NCI-H345 treated with DMSO at 0.1 percent for 48 hours (cell line): Measurements from ENCODE around the gene POTEI.
"Not testable (repeated sequence)": the region's sequence is repeated elsewhere in the genome, so short reads cannot be mapped to it uniquely, and the experiment has no call there.

ENCODE experiments used
- DNase-seq: peaks from one replicate; lab custom pipeline; 2025; ENCODE audit not compliant: unreplicated experiment; lab: John Stamatoyannopoulos, UW

POTEI gene

DNA sequence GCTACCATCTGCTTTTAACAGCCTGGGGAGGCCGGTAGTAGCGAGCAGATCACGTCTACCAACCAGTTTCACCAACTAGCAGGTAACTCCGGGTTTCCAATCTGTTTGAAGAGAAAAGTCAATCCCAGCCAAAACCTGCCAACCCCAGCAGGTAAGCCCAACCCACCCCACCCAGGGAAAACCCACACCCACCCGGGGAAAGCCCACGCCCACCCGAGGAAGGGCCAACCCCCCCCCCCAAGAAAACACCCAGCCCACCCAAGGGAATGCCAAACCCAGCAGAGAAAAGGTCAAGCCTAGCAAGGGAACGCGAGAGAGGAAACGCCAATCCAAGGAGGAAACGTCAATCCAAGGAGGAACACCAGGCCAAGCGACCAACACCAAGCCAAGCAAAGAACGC is at the start of gene POTEI:
Gene POTEI (minus strand): TSS at position 101 of the 400 bp plus-strand sequence. CDS start 93 bp downstream, at position 8.
- DNase-seq = not testable (repeated sequence)

DNA sequence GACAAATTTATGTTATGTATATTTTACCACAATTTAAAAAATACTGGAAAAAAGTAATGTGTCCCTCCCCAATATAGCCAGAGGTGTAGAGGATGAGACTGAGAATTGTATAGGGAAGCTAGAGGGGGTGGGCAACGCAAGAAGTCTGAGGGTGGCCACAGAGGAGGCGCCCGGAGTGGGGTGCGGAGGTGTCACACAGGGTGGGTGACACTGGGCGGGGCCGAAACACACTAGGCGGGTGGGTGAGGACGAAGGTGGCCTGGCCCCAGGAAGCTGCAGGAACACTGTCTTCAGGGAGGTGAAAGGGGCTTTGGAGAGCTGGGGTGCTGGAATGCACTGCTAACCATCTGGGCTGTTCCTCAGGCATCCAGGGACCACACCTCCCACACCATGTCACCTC is 47.3 kb upstream of the POTEI start:
- DNase-seq = not testable (repeated sequence)

GRCh38 chr2:130554178-130554577 is 45.0 kb upstream of the POTEI start:
- DNase-seq = not testable (repeated sequence)

- not testable (repeated sequence) for DNase-seq
Observed at GRCh38 chr2:130549475-130549874, 40.3 kb upstream of the POTEI start.

- DNase-seq = not testable (repeated sequence)
Observed at GRCh38 chr2:130548418-130548817, 39.3 kb upstream of the POTEI start.

- DNase-seq = not testable (repeated sequence)
Observed at GRCh38 chr2:130544978-130545377, 35.9 kb upstream of the POTEI start.

GRCh38 chr2:130543785-130544528 is 34.8 kb upstream of the POTEI start:
- not testable (repeated sequence) for DNase-seq

DNA sequence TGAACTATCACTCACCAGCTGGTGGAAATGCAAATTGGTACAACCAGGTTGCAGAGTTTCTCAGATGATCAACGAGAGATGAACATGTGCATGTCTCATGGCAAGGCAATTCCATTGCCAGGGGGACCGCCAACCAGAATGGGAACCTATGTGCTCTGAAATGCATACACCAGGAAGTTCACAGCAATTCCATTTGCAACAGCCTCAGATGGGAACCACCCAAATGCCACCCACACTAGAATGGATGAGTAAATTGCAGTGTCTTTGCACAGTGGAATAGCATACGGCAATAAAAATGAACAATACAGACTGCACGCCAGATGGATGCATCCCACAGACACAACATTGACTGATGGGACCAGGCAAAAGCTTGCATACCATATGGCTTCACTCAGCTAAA is 33.7 kb upstream of the POTEI start:
- not testable (repeated sequence) for DNase-seq

GRCh38 chr2:130538271-130538670 is 29.1 kb upstream of the POTEI start:
- not testable (repeated sequence) for DNase-seq

DNA sequence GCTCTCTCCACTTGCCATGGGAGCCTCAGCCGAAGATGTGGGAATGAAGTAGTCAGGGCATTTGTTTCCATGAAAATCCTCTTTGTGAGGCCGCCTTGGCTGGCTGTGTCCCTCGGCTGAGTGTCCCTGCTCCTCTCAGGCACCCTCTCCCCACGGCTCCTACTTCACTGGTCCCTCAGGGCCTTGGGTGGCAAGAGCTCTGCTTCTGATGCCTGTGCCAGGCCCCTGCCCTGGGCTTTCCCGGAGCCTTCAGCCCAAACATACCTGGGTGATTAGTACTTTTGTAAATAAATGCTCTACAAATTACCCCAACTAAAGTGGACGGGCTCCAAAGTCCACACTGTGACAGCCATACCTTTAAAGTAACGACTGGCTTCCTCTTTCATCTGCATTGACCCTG is 27.5 kb upstream of the POTEI start:
- DNase-seq = not testable (repeated sequence)

DNA sequence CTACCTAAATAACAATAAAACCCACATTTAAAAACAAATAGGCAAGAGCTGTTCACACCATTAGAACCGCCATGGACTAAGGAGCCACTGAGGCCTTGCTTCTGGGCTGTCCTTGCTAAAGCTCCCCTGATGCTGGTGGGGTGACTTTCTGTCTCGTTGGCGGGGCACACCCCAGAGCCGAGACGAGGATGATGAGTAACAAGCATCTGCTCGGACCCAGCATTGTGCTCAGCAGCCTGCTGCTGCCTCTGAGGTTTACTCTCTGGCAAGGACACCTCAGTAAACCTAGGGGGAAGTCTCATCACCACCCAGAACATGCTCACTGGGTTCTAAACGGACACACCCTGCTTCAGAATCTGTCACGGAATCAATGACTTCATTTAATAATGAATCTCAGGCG is 22.5 kb upstream of the POTEI start:
- DNase-seq = not testable (repeated sequence)

GRCh38 chr2:130531225-130531624 is 22.1 kb upstream of the POTEI start:
- not testable (repeated sequence) for DNase-seq

- DNase-seq = not testable (repeated sequence)
Observed at GRCh38 chr2:130530212-130530611, 21.1 kb upstream of the POTEI start.

DNA sequence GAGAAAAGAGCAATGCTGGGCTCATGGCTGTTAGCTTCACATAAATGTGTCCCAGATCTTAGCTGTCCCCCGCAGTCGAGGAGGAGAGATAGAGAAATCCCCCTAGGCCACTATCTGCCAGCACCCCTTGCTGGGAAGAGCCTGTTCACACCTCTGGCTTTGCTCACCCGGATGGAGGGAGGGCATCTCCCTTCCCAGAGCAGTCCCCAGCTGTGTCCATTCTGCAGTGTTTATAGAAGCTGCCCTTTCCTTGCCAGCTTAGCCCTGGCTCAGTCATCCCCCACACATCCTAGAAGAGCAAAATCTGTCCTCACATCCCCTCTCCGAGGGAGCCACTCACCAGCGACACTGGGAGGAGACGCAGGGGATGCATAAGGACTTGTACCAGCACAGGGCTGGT is 20.4 kb upstream of the POTEI start:
- not testable (repeated sequence) for DNase-seq

GRCh38 chr2:130527365-130527967 is 18.3 kb upstream of the POTEI start:
- DNase-seq = not testable (repeated sequence)

GRCh38 chr2:130522390-130522789 is 13.3 kb upstream of the POTEI start:
- DNase-seq = not testable (repeated sequence)

DNA sequence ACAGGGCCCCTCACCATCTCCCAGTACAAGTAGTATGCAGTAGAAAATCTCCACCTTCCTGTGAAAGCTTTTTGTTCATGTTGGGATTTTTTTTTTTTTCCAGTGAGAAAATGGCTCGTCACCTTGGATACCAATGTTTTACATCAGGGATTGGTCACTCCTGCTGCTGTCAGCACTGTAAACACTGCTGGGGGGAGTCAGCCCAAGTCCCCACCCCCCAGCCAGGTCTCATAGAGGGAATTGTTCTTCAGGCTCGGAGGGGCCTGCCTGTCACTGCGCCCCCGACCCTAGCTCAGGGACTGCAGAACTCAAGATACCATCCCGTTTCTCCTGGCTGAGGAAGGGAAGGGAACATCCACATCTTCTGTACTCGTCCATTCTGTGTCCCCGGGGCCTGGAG is 11.9 kb upstream of the POTEI start, which contains the start of gene CFC1B:
Gene CFC1B (plus strand): TSS at position 231 of the 400 bp plus-strand sequence. CDS start 263 bp downstream, outside the sequence.
- not testable (repeated sequence) for DNase-seq

DNA sequence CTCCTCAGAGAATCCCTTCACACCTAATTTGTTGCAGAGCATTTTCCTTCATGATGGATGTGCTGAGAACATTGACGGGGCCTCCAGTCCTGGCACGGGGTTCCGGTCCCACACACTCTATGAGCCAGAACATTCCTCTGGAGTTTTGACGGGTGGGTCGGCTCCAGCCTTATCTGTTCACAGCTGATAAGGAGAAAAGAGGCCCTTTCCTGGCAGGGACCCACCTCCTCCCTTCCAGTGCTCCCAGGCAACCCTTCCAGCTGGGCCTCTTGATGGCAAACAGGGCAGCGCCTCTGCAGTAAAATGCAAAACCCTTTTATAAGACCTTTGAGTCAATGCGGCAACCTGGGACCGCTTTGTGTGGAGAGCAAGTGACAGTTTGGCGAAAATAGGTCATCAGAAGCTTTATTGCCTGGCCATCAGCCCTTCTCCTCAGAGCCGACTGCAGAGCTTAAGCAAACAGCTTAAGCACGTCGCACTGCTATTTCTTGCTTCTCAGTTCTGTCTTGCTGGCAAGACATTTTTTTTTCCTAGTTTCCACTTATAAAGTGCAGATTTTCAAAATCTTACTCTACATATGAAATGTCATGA is 9.5 kb upstream of the POTEI start:
- DNase-seq = not testable (repeated sequence)

DNA sequence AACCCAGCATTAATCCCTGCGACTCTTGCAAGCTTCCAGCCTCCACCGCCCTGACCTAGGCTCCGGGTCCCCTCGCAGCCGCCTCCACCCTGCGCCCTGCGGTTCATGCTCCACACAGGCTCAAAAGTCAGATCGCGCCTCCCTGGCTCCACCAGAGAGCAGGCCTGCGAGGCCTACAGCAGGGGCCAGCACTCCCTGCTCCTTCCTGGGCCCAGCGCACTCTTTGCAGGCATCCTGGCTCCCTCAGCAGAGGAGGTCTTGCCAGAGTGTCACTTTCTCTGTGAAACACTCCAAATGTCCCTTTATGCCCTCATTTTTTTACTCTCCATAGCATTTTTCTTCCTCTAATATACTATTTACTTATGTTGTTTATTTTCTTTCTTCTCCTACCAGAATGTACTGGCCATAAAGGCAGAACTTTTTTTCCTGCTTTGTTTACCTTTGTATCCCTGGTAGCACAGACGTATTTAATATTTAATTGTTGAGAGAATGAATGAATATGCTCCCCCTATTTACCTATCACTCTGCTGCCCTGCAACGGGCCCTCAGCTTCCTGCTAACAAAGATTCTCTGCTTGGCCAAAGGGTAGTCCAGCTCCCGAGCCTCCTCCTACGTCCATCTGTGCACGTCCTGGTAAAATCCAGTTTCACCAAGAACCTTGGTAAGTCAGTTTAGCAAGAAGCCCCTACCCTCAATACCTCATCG is 2.8 kb upstream of the POTEI start:
- DNase-seq = not testable (repeated sequence)

- not testable (repeated sequence) for DNase-seq
Observed at GRCh38 chr2:130510807-130511746, 1.9 kb upstream of the POTEI start.
